Central memory CD8-positive, alpha-beta T cell (primary cell): ENCODE results near the gene PDE4D.

Experiments used
- ATAC-seq: fragments of 150-1000 bp; cut with Tn5 transposase; replicated peaks from 2 replicates; pipeline ENCODE4 v1.10.0; 2022; ENCODE audit warnings: mild to moderate bottlenecking, moderate FRiP score, moderate number of reproducible peaks; ENCODE audit not compliant: poor library complexity, severe bottlenecking; ENCODE audit errors: extremely low read depth
- DNase-seq, 2 donors: peaks; one replicate each; pipeline ENCODE4 v3.0.0; 2021; ENCODE audit warnings: low spot score in 2 of 2
- H3K27ac Mint-ChIP-seq: one replicate; pipeline ENCODE4 v1.8.0; 2022; ENCODE audit warnings: low read depth, mild to moderate bottlenecking, moderate library complexity, mixed read lengths
- H3K27me3 Mint-ChIP-seq: one replicate; pipeline ENCODE4 v1.8.0; 2022; ENCODE audit warnings: mixed read lengths
- H3K36me3 Mint-ChIP-seq: one replicate; pipeline ENCODE4 v1.8.0; 2022; ENCODE audit warnings: mild to moderate bottlenecking, moderate library complexity, mixed read lengths; ENCODE audit not compliant: insufficient read depth
- H3K4me1 Mint-ChIP-seq: one replicate; pipeline ENCODE4 v1.8.0; 2022; ENCODE audit warnings: mixed read lengths
- H3K4me3 Mint-ChIP-seq: one replicate; pipeline ENCODE4 v1.8.0; 2022; ENCODE audit warnings: mild to moderate bottlenecking, moderate library complexity, mixed read lengths
- H3K9me3 Mint-ChIP-seq: one replicate; pipeline ENCODE4 v1.8.0; 2022; ENCODE audit warnings: mixed read lengths

Gene PDE4D

GRCh38 chr5:59866661-59867060 is 26.9 kb downstream of the PDE4D start:
- no peak overlapping the region for H3K27ac Mint-ChIP-seq
- no peak for DNase-seq
- no peak overlapping the region for H3K4me3 Mint-ChIP-seq
- H3K4me1 Mint-ChIP-seq, result no peaks in the 10 kb centered on the region
- H3K27me3 Mint-ChIP-seq, result no peaks in the 10 kb centered on the region
- no peak for ATAC-seq
- H3K36me3 Mint-ChIP-seq, result no peaks in the 10 kb centered on the region
- no peaks in the 10 kb centered on the region for H3K9me3 Mint-ChIP-seq

- DNase-seq (no peak), ATAC-seq (no peak)
- Mint-ChIP-seq H3K9me3 (no peaks in the 10 kb centered on the region), H3K4me3 (no peak overlapping the region), H3K36me3 (no peaks in the 10 kb centered on the region), H3K27ac (no peak overlapping the region), H3K27me3 (no peaks in the 10 kb centered on the region), H3K4me1 (no peaks in the 10 kb centered on the region)
Observed at GRCh38 chr5:59864718-59865117, 28.8 kb downstream of the PDE4D start.

- no peak for DNase-seq
- H3K27ac Mint-ChIP-seq, result no peak overlapping the region
- no peaks in the 10 kb centered on the region for H3K9me3 Mint-ChIP-seq
- H3K4me1 Mint-ChIP-seq, result no peaks in the 10 kb centered on the region
- H3K27me3 Mint-ChIP-seq, result no peaks in the 10 kb centered on the region
- no peak for ATAC-seq
- H3K4me3 Mint-ChIP-seq, result no peak overlapping the region
- no peaks in the 10 kb centered on the region for H3K36me3 Mint-ChIP-seq
Observed at GRCh38 chr5:59863777-59864176, 29.7 kb downstream of the PDE4D start.

- DNase-seq, result no peak
- H3K27ac Mint-ChIP-seq, result no peak overlapping the region
- H3K4me1 Mint-ChIP-seq, result no peaks in the 10 kb centered on the region
- H3K36me3 Mint-ChIP-seq, result no peaks in the 10 kb centered on the region
- no peaks in the 10 kb centered on the region for H3K27me3 Mint-ChIP-seq
- ATAC-seq, result no peak
- H3K9me3 Mint-ChIP-seq, result no peaks in the 10 kb centered on the region
- H3K4me3 Mint-ChIP-seq, result no peak overlapping the region
Observed at GRCh38 chr5:59856358-59856757, 37.2 kb downstream of the PDE4D start.

- no peaks in the 10 kb centered on the region for H3K36me3 Mint-ChIP-seq
- DNase-seq (no peak), ATAC-seq (no peak)
- no peaks in the 10 kb centered on the region for H3K4me1 Mint-ChIP-seq
- H3K9me3 Mint-ChIP-seq, result peaks cover 4% of the 10 kb centered on the region
- H3K27me3 Mint-ChIP-seq, result no peaks in the 10 kb centered on the region
- H3K4me3 Mint-ChIP-seq, result no peak overlapping the region
- H3K27ac Mint-ChIP-seq, result no peak overlapping the region
Observed at GRCh38 chr5:59850766-59851165, 42.8 kb downstream of the PDE4D start.

- no peak overlapping the region for H3K4me3 Mint-ChIP-seq
- H3K4me1 Mint-ChIP-seq, result no peaks in the 10 kb centered on the region
- H3K27ac Mint-ChIP-seq, result no peak overlapping the region
- peaks cover 4% of the 10 kb centered on the region for H3K9me3 Mint-ChIP-seq
- no peak for ATAC-seq
- no peaks in the 10 kb centered on the region for H3K27me3 Mint-ChIP-seq
- DNase-seq, result no peak
- no peaks in the 10 kb centered on the region for H3K36me3 Mint-ChIP-seq
Observed at GRCh38 chr5:59847586-59847985, 45.9 kb downstream of the PDE4D start.

- Mint-ChIP-seq H3K4me3 (no peak overlapping the region), H3K9me3 (peaks cover 4% of the 10 kb centered on the region), H3K4me1 (no peaks in the 10 kb centered on the region), H3K27me3 (no peaks in the 10 kb centered on the region), H3K27ac (no peak overlapping the region), H3K36me3 (no peaks in the 10 kb centered on the region)
- DNase-seq (no peak), ATAC-seq (no peak)
Observed at GRCh38 chr5:59845730-59846129, 47.8 kb downstream of the PDE4D start.

- Mint-ChIP-seq H3K27ac (no peak overlapping the region), H3K36me3 (no peaks in the 10 kb centered on the region), H3K4me1 (no peaks in the 10 kb centered on the region), H3K27me3 (no peaks in the 10 kb centered on the region), H3K4me3 (no peak overlapping the region), H3K9me3 (peaks cover 6% of the 10 kb centered on the region)
- ATAC-seq, result no peak
- DNase-seq, result no peak
Observed at GRCh38 chr5:59843511-59844213, 49.9 kb downstream of the PDE4D start.

GRCh38 chr5:59842999-59843398 is 50.5 kb downstream of the PDE4D start:
- Mint-ChIP-seq H3K9me3 (peaks cover 6% of the 10 kb centered on the region), H3K27ac (no peak overlapping the region), H3K36me3 (no peaks in the 10 kb centered on the region), H3K4me3 (no peak overlapping the region), H3K27me3 (no peaks in the 10 kb centered on the region), H3K4me1 (no peaks in the 10 kb centered on the region)
- ATAC-seq (no peak), DNase-seq (no peak)

GRCh38 chr5:59840200-59840601 is 53.3 kb downstream of the PDE4D start:
- H3K4me1 Mint-ChIP-seq, result no peaks in the 10 kb centered on the region
- DNase-seq (no peak), ATAC-seq (no peak)
- no peak overlapping the region for H3K27ac Mint-ChIP-seq
- peaks cover 6% of the 10 kb centered on the region for H3K9me3 Mint-ChIP-seq
- no peaks in the 10 kb centered on the region for H3K36me3 Mint-ChIP-seq
- H3K27me3 Mint-ChIP-seq, result no peaks in the 10 kb centered on the region
- no peak overlapping the region for H3K4me3 Mint-ChIP-seq

GRCh38 chr5:59838989-59839388 is 54.5 kb downstream of the PDE4D start:
- Mint-ChIP-seq H3K36me3 (no peaks in the 10 kb centered on the region), H3K4me1 (no peaks in the 10 kb centered on the region), H3K27me3 (no peaks in the 10 kb centered on the region), H3K4me3 (no peak overlapping the region), H3K9me3 (peaks cover 6% of the 10 kb centered on the region), H3K27ac (no peak overlapping the region)
- ATAC-seq, result no peak
- no peak for DNase-seq

GRCh38 chr5:59838067-59838466 is 55.5 kb downstream of the PDE4D start:
- Mint-ChIP-seq H3K36me3 (no peaks in the 10 kb centered on the region), H3K27me3 (no peaks in the 10 kb centered on the region), H3K4me3 (no peak overlapping the region), H3K4me1 (no peaks in the 10 kb centered on the region), H3K27ac (no peak overlapping the region), H3K9me3 (peaks cover 8% of the 10 kb centered on the region)
- ATAC-seq, result no peak
- DNase-seq, result no peak

- no peak overlapping the region for H3K27ac Mint-ChIP-seq
- no peak overlapping the region for H3K4me3 Mint-ChIP-seq
- no peak for ATAC-seq
- H3K9me3 Mint-ChIP-seq, result peaks cover 14% of the 10 kb centered on the region
- H3K27me3 Mint-ChIP-seq, result no peaks in the 10 kb centered on the region
- no peaks in the 10 kb centered on the region for H3K4me1 Mint-ChIP-seq
- H3K36me3 Mint-ChIP-seq, result no peaks in the 10 kb centered on the region
- DNase-seq, result no peak
Observed at GRCh38 chr5:59837071-59837470, 56.5 kb downstream of the PDE4D start.
